Measurements from ENCODE around the gene KRT71. TPM values are rescaled to one million over a fixed set of nuclear protein-coding genes. Genes with fewer than 3 reads are reported as not detected.

Gene KRT71
- total and polyA plus RNA-seq, 7 donors = not detected

DNA sequence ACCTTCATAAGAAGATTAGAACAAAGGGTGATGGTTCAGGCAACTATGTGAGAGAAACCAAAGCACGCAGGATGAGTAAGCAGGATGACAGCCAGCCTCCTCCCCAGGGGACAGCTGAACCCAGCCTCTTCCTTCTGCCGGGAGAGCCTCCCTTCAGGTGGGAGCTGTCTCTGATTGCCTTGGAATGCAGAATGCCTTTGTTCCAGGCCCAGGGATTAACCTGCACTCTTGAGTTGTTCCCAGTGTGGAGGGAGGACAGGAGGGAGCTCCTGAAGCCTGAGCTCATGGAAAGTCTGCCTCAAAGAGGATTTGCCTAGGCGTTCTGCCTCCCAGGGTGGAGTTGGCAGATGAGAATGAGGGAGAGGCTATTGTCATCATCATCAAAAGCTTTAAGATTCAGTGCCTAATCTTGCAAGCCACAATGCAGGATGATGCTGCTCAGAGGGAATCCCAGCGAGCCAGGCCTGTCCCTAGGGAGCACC, 56.3 kb downstream of the KRT71 start:
- TF ChIP-seq POLR2A (IDR thresholded peaks at IDR 0.05) = no peak
- TF ChIP-seq POLR2AphosphoS5 (IDR thresholded peaks at IDR 0.05) = no peak
- intact Hi-C loops (cut with DNase I) = no loop called here
- DNase-seq = no peak
- Histone ChIP-seq H3K27ac (no peak overlapping the region), H3K4me1 (peaks cover 0 to 35% (median 17%) of the 10 kb centered on the region in 4 donors), H3K36me3 (no peaks in the 10 kb centered on the region), H3K27me3 (no peaks in the 10 kb centered on the region), H3K9me3 (no peaks in the 10 kb centered on the region), H3K4me3 (no peak overlapping the region)
- 73 to 88% methylated on average over 4 of the region's 4 CpGs for WGBS, 2 donors

DNA sequence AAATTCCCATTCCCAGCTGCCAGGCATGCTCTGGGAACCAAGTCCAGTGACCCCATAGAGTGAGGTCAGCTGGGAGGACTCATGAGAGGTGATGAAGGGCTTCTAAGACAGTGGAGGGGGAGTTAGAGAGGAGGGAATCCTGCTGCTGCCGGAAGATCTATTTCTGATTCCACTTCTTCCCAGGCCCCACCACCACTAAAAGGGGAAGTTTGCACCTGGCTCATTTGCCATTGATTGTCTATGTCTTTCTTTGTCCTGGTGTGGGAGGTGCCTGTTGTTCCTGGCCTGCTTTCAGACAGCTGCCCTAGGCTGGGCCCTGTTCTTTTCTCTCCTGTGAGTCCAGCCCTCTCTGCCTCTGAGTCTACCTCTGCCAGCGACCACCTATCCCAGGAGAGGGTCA, 56.9 kb downstream of the KRT71 start:
- intact Hi-C loops (cut with DNase I) = no loop called here
- no peaks in the 10 kb centered on the region for H3K9me3 ChIP-seq
- WGBS, 2 donors = 51 to 59% methylated on average over 2 of the region's 2 CpGs
- H3K4me3 ChIP-seq = no peak overlapping the region
- H3K36me3 ChIP-seq = no peaks in the 10 kb centered on the region
- no peak for DNase-seq
- peaks cover 0 to 35% (median 17%) of the 10 kb centered on the region in 4 donors for H3K4me1 ChIP-seq
- no peak for TF ChIP-seq CTCF (IDR thresholded peaks at IDR 0.05)
- TF ChIP-seq EP300 (IDR thresholded peaks at IDR 0.05) = no peak
- no peak for TF ChIP-seq POLR2AphosphoS5 (IDR thresholded peaks at IDR 0.05)
- TF ChIP-seq POLR2A (IDR thresholded peaks at IDR 0.05) = no peak
- H3K27ac ChIP-seq = no peak overlapping the region
- H3K27me3 ChIP-seq = no peaks in the 10 kb centered on the region

DNA sequence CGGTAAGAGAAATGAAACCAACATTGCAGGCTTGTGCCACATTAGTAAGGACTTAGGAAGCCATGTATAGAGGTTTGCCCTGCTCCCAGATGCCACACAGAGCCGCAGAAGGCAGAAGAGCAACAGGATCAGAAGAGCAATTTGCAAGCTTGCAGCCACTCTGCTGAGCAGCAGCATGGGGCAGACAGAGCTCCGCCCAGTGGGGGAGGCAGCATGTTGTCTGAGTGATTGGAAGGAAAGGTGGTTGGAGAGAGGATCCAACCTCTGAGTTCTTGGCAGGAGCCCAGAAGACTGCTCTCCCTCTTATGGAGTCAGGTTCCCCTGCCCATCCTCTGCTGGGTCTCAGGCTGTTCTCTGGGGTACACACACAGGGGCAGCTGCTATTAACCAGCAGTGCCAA, 57.6 kb downstream of the KRT71 start:
- intact Hi-C loops (cut with DNase I) = no loop called here
- no peak for TF ChIP-seq POLR2AphosphoS5 (IDR thresholded peaks at IDR 0.05)
- TF ChIP-seq POLR2A (IDR thresholded peaks at IDR 0.05) = no peak
- no peak for TF ChIP-seq CTCF (IDR thresholded peaks at IDR 0.05)
- no peak for TF ChIP-seq EP300 (IDR thresholded peaks at IDR 0.05)
- Histone ChIP-seq H3K9me3 (no peaks in the 10 kb centered on the region), H3K27ac (peak overlapping the region in 2 of 4 donors; percentile 5 to 8), H3K36me3 (no peaks in the 10 kb centered on the region), H3K4me1 (peaks cover 0 to 35% (median 17%) of the 10 kb centered on the region in 4 donors), H3K4me3 (no peak overlapping the region), H3K27me3 (no peaks in the 10 kb centered on the region)
- DNase-seq = no peak
- WGBS, 2 donors = 37 to 47% methylated on average over 3 of the region's 3 CpGs

DNA sequence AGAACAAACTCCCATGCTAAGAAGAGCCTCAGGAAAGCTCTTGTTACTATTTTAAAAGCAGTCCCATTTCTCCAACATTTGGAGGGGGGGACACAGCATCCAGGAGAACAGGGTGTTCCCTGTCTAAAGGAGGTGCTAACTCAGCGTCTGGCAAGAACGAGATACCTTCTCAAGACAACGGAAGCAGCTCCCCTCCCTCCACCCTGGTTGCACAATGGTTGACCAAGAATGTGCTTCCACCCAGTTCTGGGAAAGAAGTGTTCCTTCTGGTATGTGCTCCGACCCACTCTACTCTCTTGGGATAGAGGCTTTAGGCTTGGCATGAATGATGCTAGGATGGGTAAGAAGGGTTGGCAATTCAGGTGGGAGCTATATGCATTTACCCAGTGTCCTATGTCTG, 58.4 kb downstream of the KRT71 start:
- Histone ChIP-seq H3K4me3 (no peak overlapping the region), H3K36me3 (no peaks in the 10 kb centered on the region), H3K27me3 (no peaks in the 10 kb centered on the region), H3K4me1 (peaks cover 0 to 35% (median 17%) of the 10 kb centered on the region in 4 donors), H3K9me3 (no peaks in the 10 kb centered on the region), H3K27ac (no peak overlapping the region)
- TF ChIP-seq POLR2A (IDR thresholded peaks at IDR 0.05) = no peak
- no peak for TF ChIP-seq EP300 (IDR thresholded peaks at IDR 0.05)
- no peak for TF ChIP-seq CTCF (IDR thresholded peaks at IDR 0.05)
- TF ChIP-seq POLR2AphosphoS5 (IDR thresholded peaks at IDR 0.05) = peak; percentile 4 to 59 (median 46)
- intact Hi-C loops (cut with DNase I) = no loop called here
- DNase-seq = peak; percentile 87
- WGBS, 2 donors = 63 to 78% methylated on average over 4 of the region's 4 CpGs

GRCh38 chr12:52494100-52494499, 58.8 kb downstream of the KRT71 start:
- H3K9me3 ChIP-seq = no peaks in the 10 kb centered on the region
- no peaks in the 10 kb centered on the region for H3K36me3 ChIP-seq
- no peak for DNase-seq
- no peaks in the 10 kb centered on the region for H3K27me3 ChIP-seq
- H3K4me3 ChIP-seq = no peak overlapping the region
- no peak overlapping the region for H3K27ac ChIP-seq
- TF ChIP-seq POLR2A (IDR thresholded peaks at IDR 0.05) (no peak), POLR2AphosphoS5 (IDR thresholded peaks at IDR 0.05) (no peak), CTCF (IDR thresholded peaks at IDR 0.05) (no peak), EP300 (IDR thresholded peaks at IDR 0.05) (no peak)
- WGBS, 2 donors = 73 to 87% methylated on average over 1 of the region's 1 CpG
- peaks cover 0 to 35% (median 17%) of the 10 kb centered on the region in 4 donors for H3K4me1 ChIP-seq
- intact Hi-C loops (cut with DNase I) = no loop called here

Other genes starting within 250 kb of the KRT71 start
- not detected for gene KRT83, start 231.7 kb downstream of the KRT71 start, total RNA-seq
- not detected for gene KRT83, start 231.7 kb downstream of the KRT71 start, polyA plus RNA-seq
- not detected for gene KRT85, start 185.7 kb downstream of the KRT71 start, total RNA-seq
- gene KRT85, start 185.7 kb downstream of the KRT71 start, polyA plus RNA-seq = not detected
- not detected for gene KRT84, start 167.5 kb downstream of the KRT71 start, total RNA-seq
- not detected for gene KRT84, start 167.5 kb downstream of the KRT71 start, polyA plus RNA-seq
- gene KRT82, start 146.8 kb downstream of the KRT71 start, total RNA-seq = not detected
- gene KRT82, start 146.8 kb downstream of the KRT71 start, polyA plus RNA-seq = under 1 TPM in 1 of 3 donors, not detected in 2; 0.03 TPM
- not detected for gene KRT75, start 118.8 kb downstream of the KRT71 start, total RNA-seq
- under 1 TPM in 1 of 3 donors, not detected in 2; 0.04 TPM for gene KRT75, start 118.8 kb downstream of the KRT71 start, polyA plus RNA-seq
- gene KRT6B, start 101.0 kb downstream of the KRT71 start, total RNA-seq = not detected
- under 1 TPM in 2 of 3 donors, not detected in 1; 0.60 to 0.61 TPM for gene KRT6B, start 101.0 kb downstream of the KRT71 start, polyA plus RNA-seq
- not detected for gene KRT6C, start 79.3 kb downstream of the KRT71 start, total RNA-seq
- gene KRT6C, start 79.3 kb downstream of the KRT71 start, polyA plus RNA-seq = under 1 TPM in 1 of 3 donors, not detected in 2; 0.60 TPM
- not detected for gene KRT6A, start 59.9 kb downstream of the KRT71 start, total RNA-seq
- 1 to 10 TPM in 1 of 3 donors, under 1 TPM in 1, not detected in 1; 0.19 to 6.0 TPM for gene KRT6A, start 59.9 kb downstream of the KRT71 start, polyA plus RNA-seq
- gene KRT5, start 32.8 kb downstream of the KRT71 start, total RNA-seq = under 1 TPM in 1 of 4 donors, not detected in 3; 0.36 TPM
- 1 to 10 TPM in 2 of 3 donors, not detected in 1; 1.1 to 7.8 TPM for gene KRT5, start 32.8 kb downstream of the KRT71 start, polyA plus RNA-seq
- gene KRT74, start 20.7 kb upstream of the KRT71 start, total RNA-seq = not detected
- not detected for gene KRT74, start 20.7 kb upstream of the KRT71 start, polyA plus RNA-seq
- gene KRT72, start 48.3 kb upstream of the KRT71 start, total RNA-seq = not detected
- gene KRT72, start 48.3 kb upstream of the KRT71 start, polyA plus RNA-seq = under 1 TPM in 1 of 3 donors, not detected in 2; 0.79 TPM
- not detected for gene KRT73, start 65.4 kb upstream of the KRT71 start, total RNA-seq
- under 1 TPM in 1 of 3 donors, not detected in 2; 0.73 TPM for gene KRT73, start 65.4 kb upstream of the KRT71 start, polyA plus RNA-seq
- gene KRT2, start 99.1 kb upstream of the KRT71 start, total RNA-seq = not detected
- gene KRT2, start 99.1 kb upstream of the KRT71 start, polyA plus RNA-seq = under 1 TPM in 1 of 3 donors, not detected in 2; 0.38 TPM
- not detected for gene KRT1, start 127.3 kb upstream of the KRT71 start, total RNA-seq
- not detected for gene KRT1, start 127.3 kb upstream of the KRT71 start, polyA plus RNA-seq
- gene KRT77, start 150.4 kb upstream of the KRT71 start, total RNA-seq = not detected
- gene KRT77, start 150.4 kb upstream of the KRT71 start, polyA plus RNA-seq = under 1 TPM in 1 of 3 donors, not detected in 2; 0.01 TPM
- gene KRT76, start 224.2 kb upstream of the KRT71 start, total RNA-seq = not detected
- not detected for gene KRT76, start 224.2 kb upstream of the KRT71 start, polyA plus RNA-seq
- gene KRT3, start 243.0 kb upstream of the KRT71 start, total RNA-seq = not detected
- gene KRT3, start 243.0 kb upstream of the KRT71 start, polyA plus RNA-seq = not detected

Measured in sigmoid colon (tissue), 7 donors.